ENCODE measurements around the gene RANBP3L. TPM values are rescaled to one million over a fixed set of nuclear protein-coding genes. Genes with fewer than 3 reads are reported as not detected.
"Not testable (repeated sequence)": the region's sequence is repeated elsewhere in the genome, so short reads cannot be mapped to it uniquely, and the experiment has no call there.

Gene RANBP3L, protein sequence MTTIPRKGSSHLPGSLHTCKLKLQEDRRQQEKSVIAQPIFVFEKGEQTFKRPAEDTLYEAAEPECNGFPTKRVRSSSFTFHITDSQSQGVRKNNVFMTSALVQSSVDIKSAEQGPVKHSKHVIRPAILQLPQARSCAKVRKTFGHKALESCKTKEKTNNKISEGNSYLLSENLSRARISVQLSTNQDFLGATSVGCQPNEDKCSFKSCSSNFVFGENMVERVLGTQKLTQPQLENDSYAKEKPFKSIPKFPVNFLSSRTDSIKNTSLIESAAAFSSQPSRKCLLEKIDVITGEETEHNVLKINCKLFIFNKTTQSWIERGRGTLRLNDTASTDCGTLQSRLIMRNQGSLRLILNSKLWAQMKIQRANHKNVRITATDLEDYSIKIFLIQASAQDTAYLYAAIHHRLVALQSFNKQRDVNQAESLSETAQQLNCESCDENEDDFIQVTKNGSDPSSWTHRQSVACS
- 1 to 10 TPM in 2 of 4 donors, under 1 TPM in 2; 0.51 to 4.0 (median 1.0) TPM for total RNA-seq

DNA sequence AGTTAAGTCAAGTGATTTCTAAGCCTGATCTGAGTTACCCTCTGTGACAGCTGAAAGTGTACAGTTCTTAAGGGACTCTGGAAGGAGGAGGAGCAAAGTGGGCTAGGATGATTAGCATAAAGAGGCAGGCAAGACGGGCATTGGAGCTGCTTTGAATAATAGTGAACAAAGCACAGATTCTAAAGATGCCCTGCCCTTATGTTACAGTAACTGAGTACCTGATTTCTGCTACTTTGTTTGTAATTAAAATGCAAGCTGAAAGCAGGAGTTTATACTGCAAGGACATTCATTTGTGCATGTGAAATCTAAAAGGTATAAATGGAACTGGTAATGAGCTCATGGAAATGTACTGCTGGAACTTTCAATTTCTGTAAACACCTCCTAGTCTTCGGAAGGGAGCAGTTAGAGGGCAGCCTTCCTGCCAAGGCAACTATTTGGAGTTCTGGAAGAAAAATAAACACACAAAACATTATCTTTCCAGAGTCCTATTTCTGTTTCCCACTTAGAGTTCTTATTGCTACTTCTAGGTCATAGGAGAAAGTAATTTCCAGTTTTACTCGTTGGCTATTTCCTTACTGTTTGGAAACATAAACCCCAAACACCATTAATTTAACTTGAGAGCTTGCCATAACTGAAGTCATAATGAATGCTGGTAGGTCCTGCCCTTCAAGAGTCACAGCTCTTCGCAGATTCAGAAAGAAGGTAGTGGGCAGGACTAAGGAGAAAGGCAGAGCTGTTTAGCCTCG is at the start of gene RANBP3L:
TSS of gene RANBP3L (minus strand) at position 45 of the 746 bp plus-strand sequence. CDS start 486 bp downstream, outside the sequence.
- Histone ChIP-seq H3K27me3 (no peaks in the 10 kb centered on the region), H3K4me3 (peak within 1 kb of the TSS; percentile 0 to 9), H3K4me1 (no peaks in the 10 kb centered on the region), H3K36me3 (no peaks in the 10 kb centered on the region), H3K9me3 (no peaks in the 10 kb centered on the region), H3K27ac (peak within 1 kb of the TSS; percentile 60 to 77)
- no peak for DNase-seq
- intact Hi-C loops (cut with DNase I; ENCODE audit: low total_unique reads) = no loop called here
- peak in 1 of 2 donors; percentile 11 for TF ChIP-seq POLR2A (IDR thresholded peaks at IDR 0.05)
- TF ChIP-seq, protein P1, sequence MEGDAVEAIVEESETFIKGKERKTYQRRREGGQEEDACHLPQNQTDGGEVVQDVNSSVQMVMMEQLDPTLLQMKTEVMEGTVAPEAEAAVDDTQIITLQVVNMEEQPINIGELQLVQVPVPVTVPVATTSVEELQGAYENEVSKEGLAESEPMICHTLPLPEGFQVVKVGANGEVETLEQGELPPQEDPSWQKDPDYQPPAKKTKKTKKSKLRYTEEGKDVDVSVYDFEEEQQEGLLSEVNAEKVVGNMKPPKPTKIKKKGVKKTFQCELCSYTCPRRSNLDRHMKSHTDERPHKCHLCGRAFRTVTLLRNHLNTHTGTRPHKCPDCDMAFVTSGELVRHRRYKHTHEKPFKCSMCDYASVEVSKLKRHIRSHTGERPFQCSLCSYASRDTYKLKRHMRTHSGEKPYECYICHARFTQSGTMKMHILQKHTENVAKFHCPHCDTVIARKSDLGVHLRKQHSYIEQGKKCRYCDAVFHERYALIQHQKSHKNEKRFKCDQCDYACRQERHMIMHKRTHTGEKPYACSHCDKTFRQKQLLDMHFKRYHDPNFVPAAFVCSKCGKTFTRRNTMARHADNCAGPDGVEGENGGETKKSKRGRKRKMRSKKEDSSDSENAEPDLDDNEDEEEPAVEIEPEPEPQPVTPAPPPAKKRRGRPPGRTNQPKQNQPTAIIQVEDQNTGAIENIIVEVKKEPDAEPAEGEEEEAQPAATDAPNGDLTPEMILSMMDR (IDR thresholded peaks at IDR 0.05) = no peak

DNA sequence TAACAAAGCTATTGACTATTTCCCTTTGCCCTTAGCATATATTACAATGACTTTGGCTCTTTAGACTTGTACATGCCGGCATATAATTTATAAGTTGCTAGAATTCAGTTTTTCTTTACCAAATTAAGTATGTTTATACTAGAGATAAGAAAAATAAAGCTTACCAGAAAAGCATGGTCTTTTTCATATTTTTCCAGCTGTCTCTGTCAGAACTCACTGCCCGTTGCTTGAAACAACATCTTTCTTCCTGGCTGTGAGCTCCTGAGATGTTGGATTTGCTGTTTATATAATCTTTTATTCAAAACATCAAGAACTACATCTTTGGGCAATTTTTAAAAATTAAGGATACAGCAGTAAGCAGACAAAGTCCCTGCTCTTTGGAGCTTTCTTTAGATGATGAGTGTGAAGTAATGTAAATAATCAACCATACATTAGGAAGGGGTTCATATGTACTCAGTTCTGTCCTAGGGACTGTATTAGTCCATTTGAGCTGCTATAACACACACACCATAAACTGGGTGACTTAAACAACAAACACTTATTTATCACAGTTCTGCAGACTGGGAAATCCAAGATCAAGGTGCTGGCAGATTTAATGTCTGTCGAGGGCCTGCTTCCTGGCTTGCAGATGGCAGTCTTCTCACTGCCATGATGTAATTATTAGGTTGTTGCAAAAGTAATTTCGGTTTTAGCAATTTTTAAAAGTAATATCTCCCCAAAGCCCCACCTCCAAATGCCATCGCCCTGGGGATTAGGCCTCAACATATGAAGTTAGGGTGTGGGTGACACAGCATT is 45.4 kb upstream of the RANBP3L start:
- Histone ChIP-seq H3K9me3 (no peaks in the 10 kb centered on the region), H3K27me3 (no peaks in the 10 kb centered on the region), H3K4me3 (no peak overlapping the region), H3K27ac (no peak overlapping the region), H3K36me3 (no peaks in the 10 kb centered on the region), H3K4me1 (no peaks in the 10 kb centered on the region)
- intact Hi-C loops (cut with DNase I; ENCODE audit: low total_unique reads) = no loop called here
- DNase-seq = no peak
- TF ChIP-seq POLR2A (IDR thresholded peaks at IDR 0.05) = no peak
- TF ChIP-seq, protein P1 (IDR thresholded peaks at IDR 0.05) = no peak

DNA sequence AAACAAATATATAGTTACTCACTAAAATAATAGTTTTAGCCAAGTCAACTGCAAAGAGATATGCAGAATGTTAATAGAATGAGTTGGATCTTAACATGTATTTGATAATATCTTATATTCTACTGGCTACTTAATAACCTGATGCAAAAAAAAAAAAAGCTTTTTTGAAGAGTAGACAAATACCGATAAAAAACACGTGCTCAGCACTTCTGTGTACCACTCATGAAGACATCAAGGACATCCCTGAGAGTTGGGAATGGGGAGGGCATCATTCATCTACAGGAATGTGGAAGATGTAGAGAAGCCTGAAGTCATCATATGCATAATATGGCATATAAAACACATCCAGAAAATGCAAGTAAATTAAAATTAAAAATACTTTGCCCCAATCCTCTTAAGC is 43.2 kb upstream of the RANBP3L start:
- H3K4me1 ChIP-seq = no peaks in the 10 kb centered on the region
- TF ChIP-seq, protein P1 (IDR thresholded peaks at IDR 0.05) = no peak
- TF ChIP-seq POLR2A (IDR thresholded peaks at IDR 0.05) = no peak
- H3K36me3 ChIP-seq = no peaks in the 10 kb centered on the region
- H3K4me3 ChIP-seq = no peak overlapping the region
- H3K27ac ChIP-seq = no peak overlapping the region
- H3K9me3 ChIP-seq = no peaks in the 10 kb centered on the region
- intact Hi-C loops (cut with DNase I; ENCODE audit: low total_unique reads) = no loop called here
- DNase-seq = no peak
- no peaks in the 10 kb centered on the region for H3K27me3 ChIP-seq

DNA sequence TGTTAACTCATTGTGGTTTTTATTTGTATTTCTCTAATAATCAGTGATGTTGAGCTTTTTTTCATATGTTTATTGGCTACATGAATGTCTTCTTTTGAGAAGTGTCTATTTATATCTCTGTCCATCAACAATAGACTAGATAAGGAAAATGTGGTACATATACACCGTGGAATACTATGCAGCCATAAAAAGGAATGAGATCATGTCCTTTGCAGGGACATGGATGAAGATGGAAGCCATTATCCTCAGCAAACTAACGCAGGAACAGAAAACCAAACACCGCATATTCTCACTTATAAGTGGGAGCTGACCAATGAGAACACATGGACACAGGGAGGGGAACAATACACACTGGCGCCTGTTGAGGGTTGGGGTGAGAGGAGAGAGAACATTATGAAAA is 40.0 kb upstream of the RANBP3L start:
- H3K27me3 ChIP-seq; H3K9me3 ChIP-seq; H3K4me3 ChIP-seq; H3K4me1 ChIP-seq; H3K27ac ChIP-seq; intact Hi-C loops (cut with DNase I; ENCODE audit: low total_unique reads); H3K36me3 ChIP-seq; DNase-seq: not testable (repeated sequence)

DNA sequence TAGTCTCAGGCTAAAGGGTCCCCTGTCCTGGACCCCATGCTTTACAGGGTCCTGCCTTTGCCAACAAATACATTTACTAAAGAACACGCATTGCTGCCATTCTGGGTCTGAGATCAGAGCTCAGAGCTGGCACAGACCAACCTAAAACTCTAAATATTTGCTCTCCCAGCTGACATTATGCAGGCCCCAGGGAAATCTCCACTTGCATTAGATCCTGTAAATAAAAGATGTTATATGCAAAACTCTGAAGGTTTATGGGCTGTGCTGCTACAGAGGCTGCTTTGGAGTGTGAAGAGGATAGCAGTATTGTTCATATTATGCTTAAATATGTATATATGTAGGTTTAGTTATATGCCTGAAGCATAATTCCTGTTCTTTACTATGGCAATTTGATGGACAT is 35.9 kb upstream of the RANBP3L start:
- DNase-seq = no peak
- TF ChIP-seq, protein P1 (IDR thresholded peaks at IDR 0.05) = no peak
- no peak for TF ChIP-seq POLR2A (IDR thresholded peaks at IDR 0.05)
- Histone ChIP-seq H3K27ac (no peak overlapping the region), H3K4me1 (no peaks in the 10 kb centered on the region), H3K27me3 (no peaks in the 10 kb centered on the region), H3K36me3 (no peaks in the 10 kb centered on the region), H3K9me3 (no peaks in the 10 kb centered on the region), H3K4me3 (no peak overlapping the region)
- intact Hi-C loops (cut with DNase I; ENCODE audit: low total_unique reads) = no loop called here

Data from uterus (tissue), 4 donors.